Prostate gland (tissue), 2 donors: ENCODE data around the gene HNF4A. TPM values are rescaled to one million over a fixed set of nuclear protein-coding genes. Genes with fewer than 3 reads are reported as not detected.

Experiments used
- DNase-seq: peaks from one replicate; pipeline ENCODE4 v3.0.0-alpha.2; 2019; ENCODE audit warnings: low spot score
- H3K27ac ChIP-seq, 2 donors: fragments of 200-600 bp; sonication (generic); 2 replicates each; pipeline ENCODE4 v1.5.1; 2017 to 2019
- H3K27me3 ChIP-seq: fragments of 200-600 bp; sonication (generic); replicated peaks from 2 replicates; pipeline ENCODE4 v1.5.1; 2019; ENCODE audit not compliant: insufficient read depth
- H3K36me3 ChIP-seq, 2 donors: fragments of 200-600 bp; sonication (generic); 1 replicate in 1 of 2; 2 replicates in 1 of 2; pipeline versions ENCODE4 v1.5.1 to v1.8.1; 2017 to 2019
- H3K4me1 ChIP-seq: fragments of 200-600 bp; sonication (generic); replicated peaks from 2 replicates; pipeline ENCODE4 v1.5.1; 2019
- H3K4me3 ChIP-seq, 2 donors: fragments of 200-600 bp; sonication (generic); 2 replicates each; pipeline ENCODE4 v1.5.1; 2017 to 2019
- H3K9me3 ChIP-seq: fragments of 200-600 bp; sonication (generic); 2 replicates; pipeline ENCODE4 v1.5.1; 2017
- POLR2A ChIP-seq: fragments of 450-650 bp; IDR thresholded peaks from one replicate; pipeline ENCODE4 v1.6.1; 2016; ENCODE audit warnings: antibody characterized with exemption, mild to moderate bottlenecking
- POLR2AphosphoS5 ChIP-seq: sonication (generic); formaldehyde crosslinking; IDR thresholded peaks from one replicate; pipeline ENCODE4 v1.6.1; 2017; ENCODE audit warnings: antibody characterized with exemption
- WGBS: methylation state at CpG from one replicate; pipeline ENCODE4 v1.1.5; 2018; 5-methylcytosine and 5-hydroxymethylcytosine counted together
- intact Hi-C: fragments of 100-400 bp; cut with DNase I; formaldehyde crosslinking; loops from one replicate; pipeline ENCODE4 v1.14.2; 2022
- total RNA-seq, 2 donors: library from RNA; depleted of rRNA; stranded (reverse); fragments of >200 nt; gene quantifications; one replicate each; pipeline ENCODE4 v1.1.0, GENCODE V29; 2016
- TF ChIP-seq, protein P1 (sequence below), 4 experiments: fragments of 200-600 bp in 2 of 4; fragments of 450-650 bp in 2 of 4; sonication (generic) in 2 of 4; IDR thresholded peaks; 1 replicate in 3 of 4; 2 replicates in 1 of 4; pipeline ENCODE4 v1.5.1; 2016 to 2019; ENCODE audit warnings: antibody characterized with exemption in 4 of 4, mild to moderate bottlenecking in 2 of 4, moderate library complexity in 2 of 4

HNF4A gene
- total RNA-seq, 2 donors from 2014 or later: not detected

GRCh38 chr20:44382641-44383040 lies 27.1 kb downstream of the HNF4A start:
- Histone ChIP-seq H3K27ac (no peak overlapping the region), H3K36me3 (no peaks in the 10 kb centered on the region), H3K27me3 (no peaks in the 10 kb centered on the region), H3K4me1 (no peaks in the 10 kb centered on the region), H3K4me3 (no peak overlapping the region), H3K9me3 (no peaks in the 10 kb centered on the region)
- DNase-seq: no peak
- TF ChIP-seq POLR2AphosphoS5 (no peak), POLR2A (no peak)
- TF ChIP-seq, protein P1, sequence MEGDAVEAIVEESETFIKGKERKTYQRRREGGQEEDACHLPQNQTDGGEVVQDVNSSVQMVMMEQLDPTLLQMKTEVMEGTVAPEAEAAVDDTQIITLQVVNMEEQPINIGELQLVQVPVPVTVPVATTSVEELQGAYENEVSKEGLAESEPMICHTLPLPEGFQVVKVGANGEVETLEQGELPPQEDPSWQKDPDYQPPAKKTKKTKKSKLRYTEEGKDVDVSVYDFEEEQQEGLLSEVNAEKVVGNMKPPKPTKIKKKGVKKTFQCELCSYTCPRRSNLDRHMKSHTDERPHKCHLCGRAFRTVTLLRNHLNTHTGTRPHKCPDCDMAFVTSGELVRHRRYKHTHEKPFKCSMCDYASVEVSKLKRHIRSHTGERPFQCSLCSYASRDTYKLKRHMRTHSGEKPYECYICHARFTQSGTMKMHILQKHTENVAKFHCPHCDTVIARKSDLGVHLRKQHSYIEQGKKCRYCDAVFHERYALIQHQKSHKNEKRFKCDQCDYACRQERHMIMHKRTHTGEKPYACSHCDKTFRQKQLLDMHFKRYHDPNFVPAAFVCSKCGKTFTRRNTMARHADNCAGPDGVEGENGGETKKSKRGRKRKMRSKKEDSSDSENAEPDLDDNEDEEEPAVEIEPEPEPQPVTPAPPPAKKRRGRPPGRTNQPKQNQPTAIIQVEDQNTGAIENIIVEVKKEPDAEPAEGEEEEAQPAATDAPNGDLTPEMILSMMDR (IDR thresholded peaks at IDR 0.05): no peak
- 52% methylated on average over 2 of the region's 2 CpGs for WGBS
- intact Hi-C loops: loop anchor here (5.0 kb wide), 1 partner anchor 300 kb away; no protein-coding TSS in a partner anchor

DNA sequence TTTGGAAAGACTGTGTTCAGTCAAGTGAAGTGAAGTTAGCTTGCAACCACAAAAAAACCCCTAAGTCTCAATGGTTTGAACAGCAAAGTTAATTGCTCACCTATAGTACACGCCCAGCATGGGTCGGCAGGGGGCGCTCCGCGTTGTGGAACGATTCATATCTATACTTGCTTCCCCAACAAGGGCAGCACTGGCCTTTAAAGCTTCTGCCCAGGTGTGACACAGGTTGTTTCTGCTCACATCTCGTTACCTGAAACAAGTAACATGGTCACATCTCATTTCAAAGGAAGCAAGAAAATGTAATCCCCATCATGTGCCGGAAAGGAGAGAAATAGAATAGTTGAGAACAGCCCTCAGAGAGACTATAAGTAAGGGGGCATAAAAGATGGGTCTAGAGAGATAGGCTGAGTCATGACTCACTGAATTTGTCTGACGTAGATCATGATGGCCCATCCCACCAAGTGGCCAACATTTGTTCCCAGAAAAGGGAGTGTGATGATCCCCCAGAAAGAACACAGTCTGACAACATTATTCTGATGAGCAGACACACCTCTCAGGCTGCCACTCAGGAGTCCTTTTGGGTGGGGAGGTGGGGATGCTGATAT lies 29.0 kb downstream of the HNF4A start:
- DNase-seq: peak; percentile 60
- Histone ChIP-seq H3K9me3 (no peaks in the 10 kb centered on the region), H3K36me3 (no peaks in the 10 kb centered on the region), H3K27me3 (peaks cover 3% of the 10 kb centered on the region), H3K4me3 (no peak overlapping the region), H3K4me1 (no peaks in the 10 kb centered on the region), H3K27ac (no peak overlapping the region)
- 24% methylated on average over 9 of the region's 9 CpGs for WGBS
- intact Hi-C loops: loop anchor here (5.0 kb wide), 3 partner anchors 167 to 298 kb away; no protein-coding TSS in a partner anchor
- no peak for TF ChIP-seq POLR2A
- TF ChIP-seq POLR2AphosphoS5: no peak
- TF ChIP-seq, protein P1 (IDR thresholded peaks at IDR 0.05): peak; percentile 44 to 68 (median 58)

DNA sequence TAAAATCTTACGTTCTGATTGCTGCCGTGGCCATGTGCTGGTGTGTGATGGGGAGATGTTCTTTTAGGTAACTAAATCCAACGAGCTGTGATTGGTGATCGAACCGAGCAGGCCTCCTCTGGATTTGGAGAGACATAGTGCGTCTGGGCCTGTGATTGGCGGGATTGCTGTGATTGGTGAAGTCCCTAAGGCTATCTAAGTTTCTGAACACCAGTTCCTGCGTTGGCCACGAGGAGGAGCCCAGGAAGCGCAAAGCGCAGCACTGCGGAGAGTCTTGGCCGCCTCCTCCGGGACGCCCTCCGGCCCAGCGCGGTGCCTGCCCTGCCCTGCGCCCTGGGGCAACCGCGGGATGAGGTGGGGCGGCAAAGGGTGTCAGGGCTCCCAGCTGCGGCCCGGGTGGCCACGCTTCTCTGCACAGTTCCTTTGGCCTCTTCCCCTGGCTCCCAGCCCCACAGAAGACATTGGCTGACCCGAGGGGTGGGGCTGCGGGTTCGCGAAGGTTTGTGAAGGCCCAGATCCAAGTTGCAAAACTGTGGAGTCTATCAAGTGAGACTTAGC lies 33.0 kb downstream of the HNF4A start:
- H3K27ac ChIP-seq: no peak overlapping the region
- H3K4me3 ChIP-seq: no peak overlapping the region
- WGBS: 4% methylated on average over 23 of the region's 29 CpGs
- DNase-seq: peak; percentile 32
- no peaks in the 10 kb centered on the region for H3K4me1 ChIP-seq
- H3K9me3 ChIP-seq: no peaks in the 10 kb centered on the region
- intact Hi-C loops: loop anchor here (5.0 kb wide), 2 partner anchors 171 to 224 kb away; no protein-coding TSS in a partner anchor
- H3K27me3 ChIP-seq: peaks cover 3% of the 10 kb centered on the region
- no peaks in the 10 kb centered on the region for H3K36me3 ChIP-seq
- no peak for TF ChIP-seq POLR2A
- TF ChIP-seq, protein P1 (IDR thresholded peaks at IDR 0.05): peak; percentile 55 to 80 (median 60)

- TF ChIP-seq, protein P1 (IDR thresholded peaks at IDR 0.05): no peak
- no peak for TF ChIP-seq POLR2A
- TF ChIP-seq POLR2AphosphoS5: no peak
- no peak overlapping the region for H3K27ac ChIP-seq
- no peak overlapping the region for H3K4me3 ChIP-seq
- H3K4me1 ChIP-seq: no peaks in the 10 kb centered on the region
- H3K27me3 ChIP-seq: peaks cover 3% of the 10 kb centered on the region
- intact Hi-C loops: loop anchor here (5.0 kb wide), 2 partner anchors 173 to 222 kb away; no protein-coding TSS in a partner anchor
- DNase-seq: no peak
- 78% methylated on average over 6 of the region's 6 CpGs for WGBS
- no peaks in the 10 kb centered on the region for H3K36me3 ChIP-seq
- H3K9me3 ChIP-seq: no peaks in the 10 kb centered on the region
These were observed 34.4 kb downstream of the HNF4A start for GRCh38 chr20:44389871-44390270.

DNA sequence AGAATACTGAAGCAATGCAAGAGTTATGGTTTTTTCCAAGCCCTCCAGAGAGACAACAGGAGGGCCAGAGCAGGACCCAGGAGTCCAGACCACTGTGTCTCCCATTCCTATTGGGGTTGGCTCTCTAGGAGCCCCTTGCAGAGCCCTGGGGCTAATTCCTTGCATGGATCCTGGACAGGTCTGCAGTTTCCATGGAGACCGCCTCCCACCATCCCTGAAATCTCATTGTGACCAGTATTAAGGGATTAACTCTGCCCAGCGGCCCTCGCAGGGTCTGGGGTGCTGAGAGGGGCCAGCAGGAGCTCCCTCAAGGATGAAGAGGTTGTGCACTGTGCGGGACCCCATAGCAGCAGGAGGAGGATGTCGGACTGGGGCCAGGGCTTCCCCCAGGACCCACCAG lies 34.8 kb downstream of the HNF4A start:
- Histone ChIP-seq H3K4me3 (no peak overlapping the region), H3K27ac (no peak overlapping the region), H3K36me3 (no peaks in the 10 kb centered on the region), H3K4me1 (no peaks in the 10 kb centered on the region), H3K27me3 (peaks cover 3% of the 10 kb centered on the region), H3K9me3 (no peaks in the 10 kb centered on the region)
- intact Hi-C loops: no loop called here
- 71% methylated on average over 5 of the region's 5 CpGs for WGBS
- no peak for TF ChIP-seq POLR2AphosphoS5
- TF ChIP-seq, protein P1 (IDR thresholded peaks at IDR 0.05): no peak
- no peak for TF ChIP-seq POLR2A
- DNase-seq: no peak
